GM23338 (cell line): ENCODE results near the gene MCOLN2. TPM values are rescaled to one million over a fixed set of nuclear protein-coding genes. Genes with fewer than 3 reads are reported as not detected.

Source experiments
- ATAC-seq: fragments of 200-7000 bp; cut with Tn5 transposase; 3 replicates; pipeline ENCODE4 v1.9.1; 2020
- DNase-seq: peaks from one replicate; pipeline ENCODE4 v3.0.0-alpha.2; 2015; ENCODE audit warnings: low spot score
- H2AFZ ChIP-seq: fragments of 200-600 bp; sonication (generic); 2 replicates; pipeline ENCODE4 v1.8.0; 2016; ENCODE audit warnings: antibody characterized with exemption, mild to moderate bottlenecking, moderate library complexity
- H3F3A ChIP-seq: fragments of 200-600 bp; sonication (generic); replicated peaks from 2 replicates; pipeline ENCODE4 v1.8.0; 2017; ENCODE audit warnings: antibody characterized with exemption, mixed run types, low read depth
- H3K27ac ChIP-seq: fragments of 200-600 bp; sonication (generic); 2 replicates; pipeline ENCODE4 v1.6.1; 2016; ENCODE audit warnings: low read depth
- H3K27me3 ChIP-seq: fragments of 200-600 bp; sonication (generic); 2 replicates; pipeline ENCODE4 v1.8.0; 2016; ENCODE audit warnings: mild to moderate bottlenecking, mixed run types, moderate library complexity; ENCODE audit not compliant: insufficient read depth
- H3K36me3 ChIP-seq: fragments of 200-600 bp; sonication (generic); 2 replicates; pipeline ENCODE4 v1.8.0; 2016; ENCODE audit warnings: mild to moderate bottlenecking; ENCODE audit not compliant: insufficient read depth
- H3K4me1 ChIP-seq: fragments of 200-600 bp; sonication (generic); 2 replicates; pipeline ENCODE4 v1.8.0; 2016; ENCODE audit warnings: mild to moderate bottlenecking, moderate library complexity; ENCODE audit not compliant: insufficient read depth
- H3K4me2 ChIP-seq: fragments of 200-600 bp; sonication (generic); 2 replicates; pipeline ENCODE4 v1.7.1; 2017; ENCODE audit warnings: mixed run types
- H3K4me3 ChIP-seq: fragments of 200-600 bp; sonication (generic); 2 replicates; pipeline ENCODE4 v1.6.1; 2016; ENCODE audit warnings: mixed run types
- H3K79me2 ChIP-seq: fragments of 200-600 bp; sonication (generic); replicated peaks from 2 replicates; pipeline ENCODE4 v1.8.0; 2017; ENCODE audit warnings: mild to moderate bottlenecking; ENCODE audit not compliant: insufficient read depth
- H3K9me2 ChIP-seq: fragments of 200-600 bp; sonication (generic); 2 replicates; pipeline ENCODE4 v1.8.0; 2017; ENCODE audit not compliant: insufficient read depth
- H4K20me1 ChIP-seq: fragments of 200-600 bp; sonication (generic); replicated peaks from 2 replicates; pipeline ENCODE4 v1.8.0; 2017; ENCODE audit warnings: mild to moderate bottlenecking; ENCODE audit not compliant: insufficient read depth
- H3K27ac Mint-ChIP-seq: 2 replicates; pipeline ENCODE4 v1.8.0; 2020; ENCODE audit warnings: inconsistent platforms, mild to moderate bottlenecking, moderate library complexity, mixed read lengths
- H3K27me3 Mint-ChIP-seq: 3 replicates; pipeline ENCODE4 v1.8.0; 2022; ENCODE audit warnings: low read depth, mild to moderate bottlenecking, moderate library complexity, mixed read lengths, inconsistent platforms; ENCODE audit not compliant: insufficient read depth, poor library complexity
- H3K36me3 Mint-ChIP-seq: 3 replicates; pipeline ENCODE4 v1.8.0; 2021; ENCODE audit warnings: low read depth, mild to moderate bottlenecking, inconsistent platforms, moderate library complexity, mixed read lengths
- H3K4me1 Mint-ChIP-seq: 3 replicates; pipeline ENCODE4 v1.8.0; 2020; ENCODE audit warnings: mild to moderate bottlenecking, inconsistent platforms, mixed read lengths
- H3K4me3 Mint-ChIP-seq: 3 replicates; pipeline ENCODE4 v1.8.0; 2021; ENCODE audit warnings: moderate library complexity, mild to moderate bottlenecking, inconsistent platforms, mixed read lengths
- H3K9me3 Mint-ChIP-seq: 3 replicates; pipeline ENCODE4 v1.8.0; 2020; ENCODE audit warnings: moderate library complexity, mild to moderate bottlenecking, inconsistent platforms, mixed read lengths
- CREB1 ChIP-seq: fragments of 250-450 bp; sonication (Bioruptor Pico); IDR thresholded peaks from 2 replicates; pipeline ENCODE4 v1.5.0; 2020; ENCODE audit warnings: low read depth, mild to moderate bottlenecking, moderate library complexity
- ETS1 ChIP-seq: IDR thresholded peaks from 2 replicates; pipeline ENCODE4 v1.6.1; 2016; ENCODE audit warnings: antibody characterized with exemption
- EZH2 ChIP-seq: fragments of 200-600 bp; sonication (generic); IDR thresholded peaks from one replicate; pipeline ENCODE4 v1.8.0; 2017; ENCODE audit warnings: antibody characterized with exemption, mild to moderate bottlenecking, low read depth; ENCODE audit not compliant: unreplicated experiment
- EZH2phosphoT487 ChIP-seq: fragments of 200-600 bp; sonication (generic); IDR thresholded peaks from one replicate; pipeline ENCODE4 v1.8.1; 2018; ENCODE audit warnings: antibody characterized with exemption; ENCODE audit not compliant: unreplicated experiment
- JUNB ChIP-seq: IDR thresholded peaks from one replicate; pipeline ENCODE4 v1.6.1; 2016; ENCODE audit warnings: antibody characterized with exemption; ENCODE audit not compliant: unreplicated experiment
- NANOG ChIP-seq: IDR thresholded peaks from 2 replicates; pipeline ENCODE4 v1.6.1; 2016; ENCODE audit warnings: antibody characterized with exemption, borderline replicate concordance
- REST ChIP-seq: IDR thresholded peaks from one replicate; pipeline ENCODE4 v1.6.1; 2018; ENCODE audit warnings: antibody characterized with exemption; ENCODE audit not compliant: unreplicated experiment
- STAT1 ChIP-seq: IDR thresholded peaks from one replicate; pipeline ENCODE4 v1.6.1; 2016; ENCODE audit warnings: antibody characterized with exemption; ENCODE audit not compliant: unreplicated experiment
- polyA plus RNA-seq: library from polyadenylated mRNA; unstranded; fragments of >200 nt; fragmentation: Nextera tagmentation; extraction: Ambion mirVana; gene quantifications from 2 replicates; pipeline ENCODE4 v1.2.1, GENCODE V29; 2016
- total RNA-seq: library from RNA; depleted of rRNA; stranded (reverse); fragments of >200 nt; shearing (Covaris generic); gene quantifications from 2 replicates; pipeline ENCODE4 v1.2.3, GENCODE V29; 2014

MCOLN2 gene
- total and polyA plus RNA-seq, 2 experiments from 2014 or later, result 2.7 to 10.0 TPM

GRCh38 chr1:84899969-84900368 lies 96.9 kb downstream of the MCOLN2 start:
- H3K36me3 ChIP-seq, result no peaks in the 10 kb centered on the region
- no peak for ATAC-seq

GRCh38 chr1:84896279-84896678 lies 100.6 kb downstream of the MCOLN2 start:
- peaks cover 3% of the 10 kb centered on the region; the same call in 2 of the 3 replicates for H3K36me3 Mint-ChIP-seq
- H3K4me3 Mint-ChIP-seq, result no peak overlapping the region
- DNase-seq (no peak), ATAC-seq (no peak)
- H2AFZ ChIP-seq, result no peak overlapping the region
- no peak for TF ChIP-seq EZH2phosphoT487
- no peak for TF ChIP-seq NANOG
- TF ChIP-seq STAT1, result no peak
- H3K27ac Mint-ChIP-seq, result no peak overlapping the region
- H3K4me3 ChIP-seq, result no peak overlapping the region
- H3K9me2 ChIP-seq, result no peaks in the 10 kb centered on the region
- H3K27me3 ChIP-seq, result peaks cover 20% of the 10 kb centered on the region
- no peaks in the 10 kb centered on the region for H3K36me3 ChIP-seq
- H3K27me3 Mint-ChIP-seq, result peaks cover 13% of the 10 kb centered on the region
- H3K4me1 Mint-ChIP-seq, result peaks cover 26% of the 10 kb centered on the region
- H3K27ac ChIP-seq, result no peak overlapping the region
- H3K79me2 ChIP-seq, result peaks cover 4% of the 10 kb centered on the region; the same call in 1 of the 2 replicates
- H3F3A ChIP-seq, result peaks cover 5% of the 10 kb centered on the region; the same call in 1 of the 2 replicates
- no peak overlapping the region for H3K4me2 ChIP-seq
- peaks cover 10% of the 10 kb centered on the region; the same call in 2 of the 3 replicates for H3K9me3 Mint-ChIP-seq
- no peaks in the 10 kb centered on the region for H4K20me1 ChIP-seq
- peaks cover 23% of the 10 kb centered on the region for H3K4me1 ChIP-seq

More at GRCh38 chr1:84899969-84900368, 96.9 kb downstream of the MCOLN2 start:
- peaks cover 6% of the 10 kb centered on the region for H3K4me1 ChIP-seq
- Mint-ChIP-seq H3K4me3 (no peak overlapping the region), H3K4me1 (peaks cover 7% of the 10 kb centered on the region; the same call in 2 of the 3 replicates), H3K27me3 (peaks cover 4% of the 10 kb centered on the region), H3K36me3 (peaks cover 7% of the 10 kb centered on the region), H3K27ac (no peak overlapping the region), H3K9me3 (peaks cover 13% of the 10 kb centered on the region; the same call in 2 of the 3 replicates)
- no peak overlapping the region for H3K4me3 ChIP-seq
- H3K79me2 ChIP-seq, result no peaks in the 10 kb centered on the region
- no peak for TF ChIP-seq REST
- no peak for TF ChIP-seq NANOG
- no peak for TF ChIP-seq CREB1
- TF ChIP-seq JUNB, result no peak
- TF ChIP-seq EZH2, result no peak
- no peak for TF ChIP-seq ETS1
- no peak for TF ChIP-seq EZH2phosphoT487
- no peaks in the 10 kb centered on the region for H3F3A ChIP-seq
- H3K27ac ChIP-seq, result no peak overlapping the region
- no peaks in the 10 kb centered on the region for H3K9me2 ChIP-seq
- H3K27me3 ChIP-seq, result no peaks in the 10 kb centered on the region
- H2AFZ ChIP-seq, result peak overlapping the region; percentile 69; the same call in 1 of the 2 replicates
- no peaks in the 10 kb centered on the region for H4K20me1 ChIP-seq
- no peak for DNase-seq
- H3K4me2 ChIP-seq, result no peak overlapping the region
